Central memory CD8-positive, alpha-beta T cell (primary cell): ENCODE measurements around the gene PCSK6.
"Not testable (repeated sequence)": the region's sequence is repeated elsewhere in the genome, so short reads cannot be mapped to it uniquely, and the experiment has no call there.

Experiments
- ATAC-seq: fragments of 150-1000 bp; cut with Tn5 transposase; replicated peaks from 2 replicates; pipeline ENCODE4 v1.10.0; 2022; ENCODE audit warnings: mild to moderate bottlenecking, moderate FRiP score, moderate number of reproducible peaks; ENCODE audit not compliant: poor library complexity, severe bottlenecking; ENCODE audit errors: extremely low read depth
- DNase-seq, 2 donors: peaks; one replicate each; pipeline ENCODE4 v3.0.0; 2021; ENCODE audit warnings: low spot score in 2 of 2
- H3K27ac Mint-ChIP-seq: one replicate; pipeline ENCODE4 v1.8.0; 2022; ENCODE audit warnings: low read depth, mild to moderate bottlenecking, moderate library complexity, mixed read lengths
- H3K27me3 Mint-ChIP-seq: one replicate; pipeline ENCODE4 v1.8.0; 2022; ENCODE audit warnings: mixed read lengths
- H3K36me3 Mint-ChIP-seq: one replicate; pipeline ENCODE4 v1.8.0; 2022; ENCODE audit warnings: mild to moderate bottlenecking, moderate library complexity, mixed read lengths; ENCODE audit not compliant: insufficient read depth
- H3K4me1 Mint-ChIP-seq: one replicate; pipeline ENCODE4 v1.8.0; 2022; ENCODE audit warnings: mixed read lengths
- H3K4me3 Mint-ChIP-seq: one replicate; pipeline ENCODE4 v1.8.0; 2022; ENCODE audit warnings: mild to moderate bottlenecking, moderate library complexity, mixed read lengths
- H3K9me3 Mint-ChIP-seq: one replicate; pipeline ENCODE4 v1.8.0; 2022; ENCODE audit warnings: mixed read lengths

PCSK6 gene

DNA sequence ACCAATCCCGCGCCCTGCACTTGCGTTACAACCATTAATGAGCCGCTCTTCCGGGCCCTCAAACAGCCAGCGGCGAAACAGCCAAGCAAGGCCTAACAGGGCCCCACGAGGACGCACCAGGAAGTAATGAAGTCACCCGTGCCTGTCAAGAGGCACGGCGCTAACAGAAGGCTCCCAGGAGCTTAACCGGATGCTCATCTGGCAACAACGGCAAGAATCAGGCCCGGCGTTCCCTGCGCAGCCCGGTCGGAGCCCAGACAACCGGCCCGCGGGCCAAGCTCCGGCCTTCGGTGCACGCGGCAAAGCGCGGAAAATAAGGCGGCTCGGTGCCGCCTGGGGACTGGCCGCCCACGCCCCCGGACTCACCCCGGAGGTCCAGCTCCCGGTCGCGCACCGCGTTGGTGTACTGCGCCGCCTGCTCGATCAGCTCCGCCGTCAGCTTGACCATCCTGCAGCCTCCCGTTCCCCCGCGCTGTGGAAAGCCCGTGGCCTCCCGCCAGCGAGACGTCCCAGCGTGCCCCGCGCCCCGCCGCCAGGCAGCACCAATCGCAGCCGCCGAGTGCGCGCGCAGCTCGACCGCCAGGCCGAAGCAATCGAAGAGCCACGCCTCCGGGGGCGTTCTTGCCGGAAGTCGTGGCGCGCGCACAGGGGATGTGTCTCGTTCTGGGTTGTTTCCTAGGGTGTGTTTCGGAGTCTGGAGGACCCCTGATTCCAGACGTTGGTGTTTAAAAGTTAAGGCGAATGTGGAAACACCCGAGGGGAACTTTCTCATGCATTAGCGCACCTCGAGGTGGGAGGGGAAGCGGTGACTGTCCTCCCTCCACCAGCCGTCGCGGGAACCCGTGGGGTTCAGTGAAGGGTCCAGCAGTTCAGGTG lies 194.5 kb downstream of the PCSK6 start, which contains the start of gene SNRPA1:
SNRPA1 (minus strand) TSS at position 518 of the 876 bp plus-strand sequence; CDS start at position 448, 70 bp downstream.
- peak; percentile 89 for ATAC-seq
- peak; percentile 94 for DNase-seq
- H3K4me1 Mint-ChIP-seq: peaks cover 36% of the 10 kb centered on the region
- peak within 1 kb of the TSS; percentile 93 for H3K4me3 Mint-ChIP-seq
- peak within 1 kb of the TSS; percentile 97 for H3K27ac Mint-ChIP-seq
- H3K9me3 Mint-ChIP-seq: no peaks in the 10 kb centered on the region
- no peaks in the 10 kb centered on the region for H3K27me3 Mint-ChIP-seq
- peaks cover 34% of the 10 kb centered on the region for H3K36me3 Mint-ChIP-seq

DNA sequence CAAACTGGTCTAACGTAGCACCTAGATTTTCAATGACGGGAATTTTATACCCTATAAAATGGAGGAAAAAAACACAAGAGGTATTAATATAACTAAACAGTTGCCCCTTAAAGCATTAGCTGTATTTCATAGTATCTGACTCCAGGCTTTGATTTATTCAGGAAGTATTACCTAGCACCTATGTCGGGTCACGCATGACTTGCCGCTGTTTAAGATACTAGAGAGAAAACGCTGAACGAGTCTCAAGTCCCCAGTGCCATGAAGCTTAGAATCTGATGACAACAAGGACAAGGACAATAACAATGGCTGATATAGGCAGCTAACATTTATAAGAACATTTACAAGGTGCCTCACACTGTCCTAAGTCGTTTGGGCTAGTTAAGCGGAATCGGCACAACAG lies 196.4 kb downstream of the PCSK6 start:
- DNase-seq: no peak
- no peak for ATAC-seq
- Mint-ChIP-seq H3K4me1 (peaks cover 50% of the 10 kb centered on the region), H3K4me3 (peak overlapping the region; percentile 93), H3K27ac (peak overlapping the region; percentile 97), H3K27me3 (no peaks in the 10 kb centered on the region), H3K36me3 (peaks cover 48% of the 10 kb centered on the region), H3K9me3 (no peaks in the 10 kb centered on the region)

- no peaks in the 10 kb centered on the region for H3K27me3 Mint-ChIP-seq
- H3K9me3 Mint-ChIP-seq: no peaks in the 10 kb centered on the region
- H3K4me3 Mint-ChIP-seq: no peak overlapping the region
- DNase-seq (no peak), ATAC-seq (peak; percentile 43)
- peaks cover 37% of the 10 kb centered on the region for H3K4me1 Mint-ChIP-seq
- H3K36me3 Mint-ChIP-seq: peaks cover 72% of the 10 kb centered on the region
- H3K27ac Mint-ChIP-seq: no peak overlapping the region
These were observed 200.5 kb downstream of the PCSK6 start for GRCh38 chr15:101288905-101289513.

- H3K27me3 Mint-ChIP-seq, DNase-seq, H3K9me3 Mint-ChIP-seq, ATAC-seq, H3K4me3 Mint-ChIP-seq, H3K27ac Mint-ChIP-seq: not testable (repeated sequence)
- H3K4me1 Mint-ChIP-seq: peaks cover 23% of the 10 kb centered on the region
- H3K36me3 Mint-ChIP-seq: peaks cover 79% of the 10 kb centered on the region
These were observed 202.2 kb downstream of the PCSK6 start for GRCh38 chr15:101287342-101287741.

DNA sequence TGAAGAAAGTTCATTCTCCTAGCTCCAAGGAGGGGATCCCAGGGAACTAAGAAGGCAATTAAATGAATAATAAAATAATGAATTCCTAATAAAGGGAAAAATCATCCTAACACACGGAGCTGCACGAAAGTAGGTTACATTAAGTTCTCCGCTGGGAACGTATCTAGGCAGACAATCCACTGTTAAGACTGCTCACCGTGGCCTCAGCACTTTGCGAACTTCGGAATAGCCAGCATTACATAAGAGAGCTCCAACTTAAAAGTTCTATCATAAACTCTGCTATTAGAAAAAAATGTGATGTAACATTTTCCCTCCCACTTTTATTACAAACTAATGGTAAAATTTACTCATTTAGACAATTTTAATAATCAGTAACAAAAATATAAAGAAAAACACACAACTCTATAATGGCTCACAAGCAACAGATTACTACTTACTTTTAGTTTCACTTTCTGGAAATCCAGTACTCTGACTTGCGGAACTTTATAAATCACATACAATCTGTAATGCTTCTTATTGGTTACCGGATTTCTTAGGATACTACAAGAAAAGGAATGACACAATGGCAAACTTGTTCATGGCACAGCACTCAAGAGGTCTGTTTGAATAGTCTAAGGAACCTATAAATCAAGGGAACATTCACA lies 202.9 kb downstream of the PCSK6 start:
- Mint-ChIP-seq H3K36me3 (peaks cover 80% of the 10 kb centered on the region), H3K27ac (no peak overlapping the region), H3K9me3 (no peaks in the 10 kb centered on the region), H3K27me3 (no peaks in the 10 kb centered on the region), H3K4me1 (peaks cover 16% of the 10 kb centered on the region), H3K4me3 (no peak overlapping the region)
- no peak for DNase-seq
- ATAC-seq: no peak

DNA sequence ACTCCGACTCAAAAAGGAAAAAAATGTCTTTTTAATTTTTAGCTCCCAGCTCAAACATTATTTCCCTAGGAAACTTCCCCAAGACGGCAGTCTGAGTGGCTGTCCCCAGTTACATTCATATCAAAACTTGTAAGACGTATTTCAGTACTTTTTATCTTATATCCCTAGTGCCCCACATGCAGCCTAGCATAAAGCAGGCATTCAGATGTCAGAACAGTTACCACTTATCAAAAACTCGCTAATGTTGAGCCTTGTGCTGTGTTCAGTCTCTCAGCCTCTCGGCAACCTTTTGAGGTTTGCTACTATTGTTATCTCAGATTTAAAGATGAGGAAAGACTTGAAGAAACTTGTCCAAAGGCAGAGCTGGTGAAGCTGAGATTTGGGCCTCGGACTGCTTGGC lies 205.6 kb downstream of the PCSK6 start:
- no peak overlapping the region for H3K27ac Mint-ChIP-seq
- ATAC-seq (no peak), DNase-seq (no peak)
- H3K27me3 Mint-ChIP-seq: no peaks in the 10 kb centered on the region
- H3K9me3 Mint-ChIP-seq: no peaks in the 10 kb centered on the region
- H3K36me3 Mint-ChIP-seq: peaks cover 64% of the 10 kb centered on the region
- peaks cover 7% of the 10 kb centered on the region for H3K4me1 Mint-ChIP-seq
- no peak overlapping the region for H3K4me3 Mint-ChIP-seq

GRCh38 chr15:101280007-101280406 lies 209.5 kb downstream of the PCSK6 start:
- Mint-ChIP-seq H3K4me1 (peaks cover 15% of the 10 kb centered on the region), H3K27ac (no peak overlapping the region)

DNA sequence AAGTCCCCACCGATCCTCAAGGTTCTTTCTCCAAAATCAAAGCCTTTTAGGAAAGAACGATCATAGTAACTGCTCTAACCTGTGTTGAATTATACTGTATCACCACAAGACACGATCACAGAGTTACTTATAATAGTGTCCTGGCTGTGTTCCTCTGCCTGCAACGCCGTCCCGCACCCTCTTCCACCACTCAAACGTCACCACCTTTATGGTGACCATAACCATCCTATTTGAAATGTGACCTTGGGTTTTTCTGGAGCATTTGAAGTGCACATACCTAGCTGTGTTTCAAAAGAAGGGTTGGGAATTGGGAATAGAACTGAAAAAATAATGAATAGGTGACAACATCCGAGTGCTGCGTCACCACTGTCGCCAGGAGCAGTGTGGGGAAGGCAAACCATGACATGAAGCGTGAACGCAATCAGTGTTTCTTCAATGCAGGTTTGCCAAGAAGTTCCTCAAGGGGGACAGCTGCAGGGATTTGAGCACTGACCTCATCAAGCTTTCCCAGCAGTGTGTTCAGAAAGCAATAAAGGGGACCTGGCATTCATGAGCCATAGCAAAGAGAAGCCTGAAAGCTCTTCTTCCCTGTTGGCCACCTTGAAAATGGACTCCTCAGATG lies 211.5 kb downstream of the PCSK6 start:
- DNase-seq: no peak
- H3K4me3 Mint-ChIP-seq: peak overlapping the region; percentile 96
- peaks cover 15% of the 10 kb centered on the region for H3K4me1 Mint-ChIP-seq
- H3K36me3 Mint-ChIP-seq: peaks cover 56% of the 10 kb centered on the region
- H3K27me3 Mint-ChIP-seq: no peaks in the 10 kb centered on the region
- H3K27ac Mint-ChIP-seq: peak overlapping the region; percentile 86
- no peak for ATAC-seq
- H3K9me3 Mint-ChIP-seq: no peaks in the 10 kb centered on the region

More at GRCh38 chr15:101280007-101280406, 209.5 kb downstream of the PCSK6 start:
- DNase-seq: no peak
- H3K36me3 Mint-ChIP-seq: peaks cover 49% of the 10 kb centered on the region
- ATAC-seq: no peak
- H3K4me3 Mint-ChIP-seq: no peak overlapping the region
- H3K27me3 Mint-ChIP-seq: no peaks in the 10 kb centered on the region
- no peaks in the 10 kb centered on the region for H3K9me3 Mint-ChIP-seq

DNA sequence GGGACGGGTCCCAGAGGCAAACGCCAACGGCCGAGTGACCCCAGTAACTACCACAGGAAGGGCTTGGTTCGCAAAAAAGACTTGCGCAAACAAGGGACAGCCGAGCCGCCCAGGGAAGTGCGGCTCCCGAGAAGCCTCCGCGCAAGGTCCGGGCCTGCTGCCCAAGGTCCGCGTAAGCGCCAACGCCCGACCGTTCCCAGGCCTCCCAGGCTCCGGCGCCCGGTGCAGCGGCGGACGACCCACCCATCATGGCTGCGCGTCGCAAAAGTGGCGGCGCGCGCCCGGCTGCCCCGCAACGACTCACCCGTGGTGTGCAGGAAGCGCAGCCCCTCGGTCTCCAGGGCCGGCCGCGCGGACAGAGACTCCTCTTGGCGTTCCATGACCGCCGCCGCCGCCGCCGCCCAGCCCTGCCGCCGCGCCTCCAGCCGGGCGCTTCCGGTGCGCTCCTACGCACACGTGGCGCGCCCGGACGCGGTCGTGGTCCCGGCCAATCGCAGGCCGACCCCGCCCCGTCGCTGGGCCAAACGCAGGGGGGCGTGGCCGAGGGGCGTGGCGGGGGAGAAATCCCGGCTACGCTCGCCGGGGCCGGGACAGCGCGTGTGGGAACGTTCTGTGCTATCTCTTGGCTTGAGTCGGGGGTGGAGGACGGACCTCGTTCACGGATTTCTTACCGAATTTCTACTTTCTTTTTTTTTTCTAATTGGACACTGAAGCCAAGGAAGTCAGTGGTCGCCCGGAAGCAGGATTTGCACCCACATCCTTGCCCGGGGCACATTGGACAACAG lies 212.3 kb downstream of the PCSK6 start, which contains the start of gene SELENOS:
SELENOS (minus strand) TSS at position 448 of the 785 bp plus-strand sequence; CDS start at position 380, 68 bp downstream.
- Mint-ChIP-seq H3K4me3 (peak within 1 kb of the TSS; percentile 96), H3K27ac (peak within 1 kb of the TSS; percentile 93), H3K9me3 (no peaks in the 10 kb centered on the region), H3K36me3 (peaks cover 56% of the 10 kb centered on the region), H3K27me3 (no peaks in the 10 kb centered on the region), H3K4me1 (peaks cover 15% of the 10 kb centered on the region)
- peak; percentile 95 for ATAC-seq
- DNase-seq: peak; percentile 69 to 72

DNA sequence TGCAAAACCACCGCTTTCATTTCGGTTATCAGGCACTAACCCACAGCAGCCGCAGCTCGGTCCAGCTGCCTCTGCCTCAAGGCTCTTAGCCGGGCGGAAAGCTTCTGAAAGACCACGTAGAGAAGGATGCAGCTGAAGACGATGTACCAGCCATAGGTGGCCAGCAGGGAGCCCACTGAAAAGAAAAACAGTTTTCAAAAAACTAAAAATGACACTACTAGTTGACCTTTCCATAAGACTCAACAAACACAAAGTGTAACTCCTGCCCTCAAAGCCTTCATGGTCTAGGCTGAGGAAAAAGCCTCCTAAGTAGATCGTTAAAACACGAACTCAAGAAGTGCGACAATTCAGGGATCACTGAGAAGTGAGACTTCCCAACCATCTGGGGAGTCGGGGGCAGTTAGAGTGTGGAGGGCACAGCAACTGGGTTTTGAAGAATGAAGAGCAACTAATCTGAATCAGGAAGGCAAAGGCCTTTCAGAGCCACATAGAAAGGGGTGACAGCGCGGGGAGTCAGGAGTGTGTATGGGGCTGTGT lies 212.9 kb downstream of the PCSK6 start:
- H3K4me1 Mint-ChIP-seq: peaks cover 15% of the 10 kb centered on the region
- no peaks in the 10 kb centered on the region for H3K27me3 Mint-ChIP-seq
- H3K27ac Mint-ChIP-seq: peak overlapping the region; percentile 93
- peak overlapping the region; percentile 96 for H3K4me3 Mint-ChIP-seq
- peak; percentile 50 for ATAC-seq
- DNase-seq: no peak
- H3K36me3 Mint-ChIP-seq: peaks cover 53% of the 10 kb centered on the region
- no peaks in the 10 kb centered on the region for H3K9me3 Mint-ChIP-seq

GRCh38 chr15:101275018-101275417 lies 214.5 kb downstream of the PCSK6 start:
- Mint-ChIP-seq H3K9me3 (no peaks in the 10 kb centered on the region), H3K27me3 (no peaks in the 10 kb centered on the region), H3K27ac (no peak overlapping the region), H3K36me3 (peaks cover 57% of the 10 kb centered on the region), H3K4me3 (no peak overlapping the region), H3K4me1 (peaks cover 15% of the 10 kb centered on the region)
- DNase-seq (no peak), ATAC-seq (no peak)
